ENCODE measurements around the gene NCAPH2. TPM values are rescaled to one million over a fixed set of nuclear protein-coding genes. Genes with fewer than 3 reads are reported as not detected.
A peak's percentile ranks its signal among the peaks of the same experiment; 100 is the strongest.

Gene NCAPH2
- 10 to 100 TPM; 22.9 to 40.2 (median 31.7) TPM for total RNA-seq
- polyA plus RNA-seq = 10 to 100 TPM; 13.8 to 90.5 (median 56.2) TPM
- long read RNA-seq, donor 1, partial matches to known transcripts = 0 of 32 reads
- long read RNA-seq, donor 1, other reads (novel, unspliced or antisense) = 31 of 32 reads
- long read RNA-seq, donor 2, partial matches to known transcripts = 14 of 17 reads
- long read RNA-seq, donor 2, other reads (novel, unspliced or antisense) = 0 of 17 reads
- long read RNA-seq, donor 3 = 0 reads
- long read RNA-seq, donor 4, partial matches to known transcripts = 2 of 5 reads
- long read RNA-seq, donor 4, other reads (novel, unspliced or antisense) = 1 of 5 reads
- long read RNA-seq, donor 5, transcript NCAPH2-205 (20 exons, 2,037 nt) = major isoform, 36 of 65 reads
- long read RNA-seq, donor 5, transcript NCAPH2-201 (20 exons, 1,996 nt) = minor isoform, 6 of 65 reads
- long read RNA-seq, donor 5, partial matches to known transcripts = 11 of 65 reads
- long read RNA-seq, donor 5, other reads (novel, unspliced or antisense) = 12 of 65 reads
- long read RNA-seq, donor 6, partial matches to known transcripts = 5 of 10 reads
- long read RNA-seq, donor 6, other reads (novel, unspliced or antisense) = 1 of 10 reads
- long read RNA-seq, donor 7, partial matches to known transcripts = 0 of 2 reads
- long read RNA-seq, donor 7, other reads (novel, unspliced or antisense) = 0 of 2 reads
- long read RNA-seq, donor 8, partial matches to known transcripts = 28 of 33 reads
- long read RNA-seq, donor 8, other reads (novel, unspliced or antisense) = 0 of 33 reads
- long read RNA-seq, donor 9, partial matches to known transcripts = 0 of 21 reads
- long read RNA-seq, donor 9, other reads (novel, unspliced or antisense) = 19 of 21 reads
- long read RNA-seq, donor 10, partial matches to known transcripts = 34 of 35 reads
- long read RNA-seq, donor 10, other reads (novel, unspliced or antisense) = 0 of 35 reads

DNA sequence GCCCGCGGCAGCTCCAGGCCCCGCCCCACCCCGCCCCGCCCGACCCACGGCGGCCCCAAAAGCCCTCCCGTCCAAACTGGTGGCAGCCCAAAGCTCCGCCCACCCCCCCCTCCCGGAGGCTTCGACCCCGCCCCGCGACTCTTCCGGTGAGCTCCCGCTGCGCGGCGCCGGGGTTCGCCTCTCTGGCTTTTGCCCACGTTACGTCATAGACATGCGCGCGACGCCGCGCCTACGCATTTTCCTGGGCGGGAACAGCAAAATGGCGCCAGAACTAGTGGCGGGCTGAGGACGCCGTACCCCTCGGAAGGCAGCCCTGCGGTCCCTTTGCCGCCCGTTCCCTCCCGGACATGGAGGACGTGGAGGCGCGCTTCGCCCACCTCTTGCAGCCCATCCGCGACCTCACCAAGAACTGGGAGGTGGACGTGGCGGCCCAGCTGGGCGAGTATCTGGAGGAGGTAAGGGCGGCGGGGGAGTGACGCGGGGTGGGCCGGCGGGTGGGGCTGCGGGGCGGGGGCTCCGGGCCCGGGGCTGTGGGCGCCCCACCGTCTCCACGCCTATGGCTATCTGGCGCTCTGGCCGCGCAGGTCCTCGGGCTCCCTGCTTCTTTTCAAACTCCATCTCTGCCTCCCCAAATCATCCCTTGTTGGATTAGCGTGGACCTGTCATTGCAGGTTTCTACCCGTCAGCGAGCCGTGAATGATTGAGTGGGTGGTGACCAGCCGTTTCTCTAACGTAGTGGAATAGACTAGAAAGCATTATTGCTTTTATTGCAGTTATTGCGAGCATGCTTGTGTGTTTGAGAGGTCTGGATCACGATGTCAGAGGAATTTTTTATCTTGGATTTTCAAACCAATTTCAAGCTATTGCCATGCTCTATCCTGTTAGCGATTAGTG lies at the start of gene NCAPH2:
Gene NCAPH2 (plus strand): TSS at position 234 of the 894 bp plus-strand sequence. CDS start 114 bp downstream, at position 348.
- Histone ChIP-seq H3K27ac (peak within 1 kb of the TSS; percentile 6 to 97 (median 92)), H3K27me3 (no peaks in the 10 kb centered on the region), H3K4me1 (replicated peaks in 1 of 2) (peaks cover 8 to 25% of the 10 kb centered on the region in 2 donors), H3K4me3 (peak within 1 kb of the TSS; percentile 71 to 97 (median 91)), H3K36me3 (replicated peaks in 1 of 2) (peaks cover 0 to 23% of the 10 kb centered on the region in 2 donors), H3K9me3 (replicated peaks in 1 of 3) (no peaks in the 10 kb centered on the region)
- peak; percentile 95 to 98 (median 97) for DNase-seq
- WGBS, 4 donors = 1 to 3% (median 1%) methylated on average over 9 to 76 of the region's 76 CpGs
- intact Hi-C loops (cut with DNase I) = no loop called here
- TF ChIP-seq, protein P1, sequence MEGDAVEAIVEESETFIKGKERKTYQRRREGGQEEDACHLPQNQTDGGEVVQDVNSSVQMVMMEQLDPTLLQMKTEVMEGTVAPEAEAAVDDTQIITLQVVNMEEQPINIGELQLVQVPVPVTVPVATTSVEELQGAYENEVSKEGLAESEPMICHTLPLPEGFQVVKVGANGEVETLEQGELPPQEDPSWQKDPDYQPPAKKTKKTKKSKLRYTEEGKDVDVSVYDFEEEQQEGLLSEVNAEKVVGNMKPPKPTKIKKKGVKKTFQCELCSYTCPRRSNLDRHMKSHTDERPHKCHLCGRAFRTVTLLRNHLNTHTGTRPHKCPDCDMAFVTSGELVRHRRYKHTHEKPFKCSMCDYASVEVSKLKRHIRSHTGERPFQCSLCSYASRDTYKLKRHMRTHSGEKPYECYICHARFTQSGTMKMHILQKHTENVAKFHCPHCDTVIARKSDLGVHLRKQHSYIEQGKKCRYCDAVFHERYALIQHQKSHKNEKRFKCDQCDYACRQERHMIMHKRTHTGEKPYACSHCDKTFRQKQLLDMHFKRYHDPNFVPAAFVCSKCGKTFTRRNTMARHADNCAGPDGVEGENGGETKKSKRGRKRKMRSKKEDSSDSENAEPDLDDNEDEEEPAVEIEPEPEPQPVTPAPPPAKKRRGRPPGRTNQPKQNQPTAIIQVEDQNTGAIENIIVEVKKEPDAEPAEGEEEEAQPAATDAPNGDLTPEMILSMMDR (IDR thresholded peaks at IDR 0.05) = no peak
- peak; percentile 77 to 81 for TF ChIP-seq POLR2A (IDR thresholded peaks at IDR 0.05)

DNA sequence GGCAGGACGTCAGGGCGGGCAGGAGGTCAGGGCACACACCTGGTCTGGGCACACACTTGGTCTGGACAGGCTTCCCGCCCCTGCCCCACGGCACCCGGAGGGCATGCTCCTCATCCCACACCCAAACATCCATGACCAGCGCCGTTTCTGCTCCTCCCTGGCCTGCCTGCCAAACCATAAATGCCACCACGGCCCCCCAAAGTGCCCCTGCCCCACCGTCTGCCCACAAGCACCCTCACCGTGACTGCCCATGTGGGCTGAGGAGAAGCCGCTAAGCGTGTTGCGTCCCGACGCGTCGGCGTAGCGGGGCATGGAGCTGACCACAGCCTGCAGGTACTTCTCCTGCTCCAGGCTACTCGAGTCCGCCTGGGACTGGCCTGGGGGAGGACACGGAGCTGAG lies 49.0 kb upstream of the NCAPH2 start:
- H3K4me3 ChIP-seq = no peak overlapping the region
- intact Hi-C loops (cut with DNase I) = no loop called here
- TF ChIP-seq POLR2A (IDR thresholded peaks at IDR 0.05) = no peak
- TF ChIP-seq, protein P1 (IDR thresholded peaks at IDR 0.05) = no peak
- 87 to 96% (median 92%) methylated on average over 10 to 22 of the region's 22 CpGs for WGBS, 4 donors
- peaks cover 0 to 95% of the 10 kb centered on the region in 2 donors for H3K36me3 ChIP-seq (replicated peaks in 1 of 2)
- no peaks in the 10 kb centered on the region for H3K4me1 ChIP-seq (replicated peaks in 1 of 2)
- DNase-seq = no peak
- H3K9me3 ChIP-seq (replicated peaks in 1 of 3) = no peaks in the 10 kb centered on the region
- no peaks in the 10 kb centered on the region for H3K27me3 ChIP-seq
- H3K27ac ChIP-seq = no peak overlapping the region

DNA sequence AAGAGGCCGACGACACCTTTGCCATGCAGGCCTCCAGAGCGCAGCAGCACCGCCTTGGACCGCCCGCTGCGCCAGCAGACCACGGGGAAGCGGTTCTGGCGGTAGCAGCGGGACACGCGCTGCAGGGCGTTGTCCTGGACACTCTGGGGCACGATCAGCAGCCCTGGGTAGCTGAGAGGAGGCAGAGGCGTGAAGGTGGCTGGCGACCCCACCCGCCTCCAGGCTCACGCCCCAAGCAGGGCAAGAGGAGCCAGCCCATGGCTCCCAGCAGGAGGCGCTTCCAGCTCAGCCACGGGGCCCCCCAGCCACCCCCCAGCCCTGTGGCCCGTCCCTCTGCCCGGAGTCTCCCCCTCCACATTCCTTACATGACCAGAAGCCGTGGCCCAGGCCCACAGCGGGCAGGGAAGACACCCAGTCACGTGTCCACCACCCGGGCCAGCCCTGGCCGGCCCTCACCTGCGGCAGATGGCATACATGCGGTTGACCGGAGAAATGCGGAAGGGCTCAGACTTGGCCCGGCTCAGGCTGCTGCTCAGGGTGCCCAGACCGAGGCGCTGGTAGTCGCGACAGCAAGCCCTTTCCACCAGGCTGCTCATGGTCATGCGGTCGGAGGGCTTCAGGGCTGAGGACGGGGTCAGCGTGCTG lies 48.4 kb upstream of the NCAPH2 start:
- TF ChIP-seq POLR2A (IDR thresholded peaks at IDR 0.05) = no peak
- TF ChIP-seq, protein P1 (IDR thresholded peaks at IDR 0.05) = no peak
- intact Hi-C loops (cut with DNase I) = no loop called here
- H3K36me3 ChIP-seq (replicated peaks in 1 of 2) = peaks cover 0 to 95% of the 10 kb centered on the region in 2 donors

More for the DNA sequence above, 48.4 kb upstream of the NCAPH2 start:
- H3K4me3 ChIP-seq = no peak overlapping the region
- H3K27ac ChIP-seq = no peak overlapping the region
- WGBS, 4 donors = 91 to 98% (median 95%) methylated on average over 16 to 41 of the region's 41 CpGs
- no peaks in the 10 kb centered on the region for H3K27me3 ChIP-seq
- DNase-seq = no peak
- H3K9me3 ChIP-seq (replicated peaks in 1 of 3) = no peaks in the 10 kb centered on the region
- no peaks in the 10 kb centered on the region for H3K4me1 ChIP-seq (replicated peaks in 1 of 2)
